H1 (cell line): Measurements from ENCODE around the gene B4GALT5. TPM values are rescaled to one million over a fixed set of nuclear protein-coding genes. Genes with fewer than 3 reads are reported as not detected.

Experiments used
- CTCF ChIA-PET: fragments of 300-600 bp; sonication (Branson Sonifier 250); formaldehyde crosslinking; loops from one replicate; lab custom pipeline; 2021; ENCODE audit not compliant: partially characterized antibody; lab: Charles Lee
- POLR2A ChIA-PET: fragments of 300-600 bp; sonication (Branson Sonifier 250); formaldehyde crosslinking; loops from one replicate; lab custom pipeline; 2021; ENCODE audit warnings: inconsistent platforms; ENCODE audit not compliant: partially characterized antibody; lab: Charles Lee
- DNase-seq, 2 experiments: peaks; one replicate each; pipeline versions ENCODE4 v3.0.0 to v3.0.0-alpha.2; 2010 to 2022; ENCODE audit warnings: low spot score in 2 of 2, low read depth in 1 of 2, mixed read lengths in 1 of 2
- FAIRE-seq: peaks from 2 replicates; lab custom pipeline; 2011; peaks lifted over from hg19 to GRCh38; lab: Jason Lieb, UNC
- H2AFZ ChIP-seq: 2 replicates; pipeline ENCODE4 v1.8.1; 2012; ENCODE audit warnings: low read length, inconsistent platforms
- H2AK5ac ChIP-seq: 2 replicates; pipeline ENCODE4 v1.6.1; 2013; ENCODE audit warnings: low read depth, low read length
- H2BK120ac ChIP-seq: replicated peaks from 2 replicates; pipeline ENCODE3; 2013; ENCODE audit warnings: low read depth, low read length, inconsistent platforms
- H2BK12ac ChIP-seq: 2 replicates; pipeline ENCODE4 v1.6.1; 2013; ENCODE audit warnings: low read depth, low read length
- H2BK15ac ChIP-seq: 2 replicates; pipeline ENCODE4 v1.6.1; 2013; ENCODE audit warnings: low read length
- H2BK20ac ChIP-seq: 2 replicates; pipeline ENCODE4 v1.6.1; 2013; ENCODE audit warnings: low read length
- H2BK5ac ChIP-seq: 2 replicates; pipeline ENCODE4 v1.6.1; 2013; ENCODE audit warnings: low read depth, low read length
- H3K14ac ChIP-seq: 2 replicates; pipeline ENCODE4 v1.6.1; 2013; ENCODE audit warnings: inconsistent platforms; ENCODE audit not compliant: insufficient read length
- H3K18ac ChIP-seq: 2 replicates; pipeline ENCODE4 v1.6.1; 2013; ENCODE audit warnings: low read length; ENCODE audit errors: extremely low read depth
- H3K23ac ChIP-seq: 2 replicates; pipeline ENCODE4 v1.6.1; 2013; ENCODE audit warnings: inconsistent platforms; ENCODE audit not compliant: insufficient read length
- H3K23me2 ChIP-seq: 2 replicates; pipeline ENCODE4 v1.6.1; 2013; ENCODE audit warnings: low read depth, low read length
- H3K27ac ChIP-seq: 2 replicates; pipeline ENCODE4 v1.6.1; 2011; ENCODE audit warnings: low read depth, low read length, inconsistent platforms
- H3K27me3 ChIP-seq, 4 experiments: replicated peaks in 1 of 4; 1 replicate in 1 of 4; 2 replicates in 3 of 4; pipeline versions ENCODE4 v1.6.1 to v1.8.1; 2011 to 2013; ENCODE audit warnings: low read length in 3 of 4, mild to moderate bottlenecking in 3 of 4, inconsistent platforms in 2 of 4, mixed read lengths in 2 of 4, moderate library complexity in 1 of 4; ENCODE audit not compliant: control insufficient read depth in 3 of 4, insufficient read depth in 3 of 4; ENCODE audit errors: extremely low read depth in 1 of 4
- H3K36me3 ChIP-seq, 4 experiments: 2 replicates each; pipeline versions ENCODE4 v1.6.1 to v1.8.1; 2011 to 2013; ENCODE audit warnings: mild to moderate bottlenecking in 4 of 4, low read length in 3 of 4, moderate library complexity in 2 of 4, control low read depth in 1 of 4, inconsistent platforms in 1 of 4; ENCODE audit not compliant: insufficient read depth in 4 of 4, control insufficient read depth in 2 of 4
- H3K4ac ChIP-seq: replicated peaks from 2 replicates; pipeline ENCODE3; 2013; ENCODE audit warnings: low read length, low read depth, mixed read lengths, inconsistent platforms; ENCODE audit not compliant: insufficient read length
- H3K4me1 ChIP-seq, 4 experiments: replicated peaks in 1 of 4; 1 replicate in 1 of 4; 2 replicates in 3 of 4; pipeline versions ENCODE4 v1.6.1 to v1.8.1; 2011 to 2013; ENCODE audit warnings: low read length in 3 of 4, inconsistent platforms in 2 of 4, mixed read lengths in 1 of 4; ENCODE audit not compliant: insufficient read depth in 4 of 4, control insufficient read depth in 3 of 4
- H3K4me2 ChIP-seq, 2 experiments: 2 replicates each; pipeline versions ENCODE4 v1.6.1 to v1.8.1; 2011 to 2013; ENCODE audit warnings: low read depth in 2 of 2, low read length in 2 of 2, control low read depth in 1 of 2, inconsistent platforms in 1 of 2, mild to moderate bottlenecking in 1 of 2; ENCODE audit not compliant: insufficient read depth in 1 of 2
- H3K4me3 ChIP-seq, 4 experiments: fragments of 200-600, 300-600 bp in 1 of 4; sonication (generic), shearing (Covaris generic), sonication (Bioruptor Twin) in 1 of 4; 2 replicates each; pipeline versions ENCODE4 v1.5.1 to v1.8.1; 2011 to 2016; ENCODE audit warnings: low read length in 4 of 4, low read depth in 3 of 4, control low read depth in 2 of 4, inconsistent platforms in 2 of 4, mild to moderate bottlenecking in 2 of 4, mixed read lengths in 1 of 4, moderate library complexity in 1 of 4; ENCODE audit not compliant: insufficient read depth in 2 of 4; ENCODE audit errors: extremely low read depth in 1 of 4
- H3K56ac ChIP-seq: replicated peaks from 2 replicates; pipeline ENCODE3; 2013; ENCODE audit warnings: low read depth, mild to moderate bottlenecking, mixed read lengths, low read length, inconsistent platforms; ENCODE audit not compliant: insufficient read length
- H3K79me1 ChIP-seq: 2 replicates; pipeline ENCODE4 v1.6.1; 2013; ENCODE audit warnings: low read depth, low read length, control low read depth
- H3K79me2 ChIP-seq, 2 experiments: 2 replicates each; pipeline versions ENCODE4 v1.6.1 to v1.8.1; 2012 to 2013; ENCODE audit warnings: low read length in 2 of 2, mild to moderate bottlenecking in 2 of 2, inconsistent platforms in 1 of 2; ENCODE audit not compliant: insufficient read depth in 2 of 2, control insufficient read depth in 1 of 2
- H3K9ac ChIP-seq, 4 experiments: replicated peaks in 1 of 4; 1 replicate in 1 of 4; 2 replicates in 3 of 4; pipeline versions ENCODE4 v1.6.1 to v1.8.1; 2011 to 2013; ENCODE audit warnings: low read depth in 3 of 4, low read length in 3 of 4, control low read depth in 2 of 4, mild to moderate bottlenecking in 2 of 4, moderate library complexity in 2 of 4, inconsistent platforms in 1 of 4; ENCODE audit errors: extremely low read depth in 1 of 4
- H3K9me3 ChIP-seq, 2 experiments: 2 replicates each; pipeline versions ENCODE4 v1.6.1 to v1.8.1; 2012 to 2013; ENCODE audit warnings: mild to moderate bottlenecking in 2 of 2, moderate library complexity in 2 of 2, control low read depth in 1 of 2, inconsistent platforms in 1 of 2, low read depth in 1 of 2, low read length in 1 of 2, mixed read lengths in 1 of 2; ENCODE audit not compliant: insufficient read depth in 2 of 2
- H4K20me1 ChIP-seq, 2 experiments: replicated peaks in 1 of 2; 2 replicates each; pipeline versions ENCODE3 to v1.8.1; 2011 to 2013; ENCODE audit warnings: inconsistent platforms in 2 of 2, low read length in 2 of 2, mild to moderate bottlenecking in 1 of 2; ENCODE audit not compliant: insufficient read depth in 2 of 2, control insufficient read depth in 1 of 2
- H4K5ac ChIP-seq: 2 replicates; pipeline ENCODE4 v1.6.1; 2013; ENCODE audit warnings: low read length, low read depth, mixed read lengths, inconsistent platforms; ENCODE audit not compliant: insufficient read length
- H4K8ac ChIP-seq: 2 replicates; pipeline ENCODE4 v1.8.0; 2013; ENCODE audit warnings: mild to moderate bottlenecking, moderate library complexity, low read length, inconsistent platforms; ENCODE audit not compliant: insufficient read depth; ENCODE audit errors: extremely low read depth
- H4K91ac ChIP-seq: replicated peaks from 2 replicates; pipeline ENCODE3; 2013; ENCODE audit warnings: low read length, mixed read lengths, inconsistent platforms; ENCODE audit not compliant: insufficient read length
- RAD21 ChIP-seq, 2 experiments: IDR thresholded peaks in 1 of 2; conservative IDR thresholded peaks in 1 of 2; 2 replicates each; pipeline ENCODE4 v1.6.1; 2011; ENCODE audit warnings: low read depth in 2 of 2, low read length in 2 of 2, improper control_type of control experiment in 1 of 2, inconsistent platforms in 1 of 2, mild to moderate bottlenecking in 1 of 2, moderate library complexity in 1 of 2
- WGBS, 2 experiments: shearing (Covaris generic) in 1 of 2; methylation state at CpG; one replicate each; pipeline versions ENCODE4 v1.1.6 to v1.1.7; 2013 to 2015; ENCODE audit warnings: low lambda C conversion rate in 2 of 2, mixed read lengths in 2 of 2, inconsistent platforms in 1 of 2, low coverage in 1 of 2, missing lambda C conversion rate in 1 of 2; ENCODE audit not compliant: insufficient replicate concordance in 2 of 2, insufficient coverage in 1 of 2, insufficient read length in 1 of 2; ENCODE audit errors: extremely low coverage in 1 of 2, missing lambda C conversion rate in 1 of 2; 5-methylcytosine and 5-hydroxymethylcytosine counted together
- polyA plus RNA-seq, 7 experiments: library from polyadenylated mRNA; depleted of rRNA in 3 of 7; stranded (reverse) in 5 of 7; unstranded in 2 of 7; fragments of >200 nt in 5 of 7; fragments of 200-250 nt in 2 of 7; gene quantifications; 1 replicate in 5 of 7; 2 replicates in 1 of 7; 4 replicates in 1 of 7; pipeline versions ENCODE4 v1.2.1 to v1.2.3, GENCODE V29; 2011 to 2013; ENCODE audit warnings: missing spikeins in 2 of 7, mixed read lengths in 2 of 7
- total RNA-seq: library from RNA; stranded (reverse); fragmentation: NEBNext Ultra II Directional; extraction: Animal tissue kit (Norgen Biotek cat#: 25700); gene quantifications from 2 replicates; pipeline ENCODE4 v1.2.1, GENCODE V29; 2021

B4GALT5 gene
- total and polyA plus RNA-seq, 2 of the 8 experiments (the other 6 are each of a cell fraction or from before 2014, with no cell fraction given) = 46.5 to 75.4 TPM

DNA sequence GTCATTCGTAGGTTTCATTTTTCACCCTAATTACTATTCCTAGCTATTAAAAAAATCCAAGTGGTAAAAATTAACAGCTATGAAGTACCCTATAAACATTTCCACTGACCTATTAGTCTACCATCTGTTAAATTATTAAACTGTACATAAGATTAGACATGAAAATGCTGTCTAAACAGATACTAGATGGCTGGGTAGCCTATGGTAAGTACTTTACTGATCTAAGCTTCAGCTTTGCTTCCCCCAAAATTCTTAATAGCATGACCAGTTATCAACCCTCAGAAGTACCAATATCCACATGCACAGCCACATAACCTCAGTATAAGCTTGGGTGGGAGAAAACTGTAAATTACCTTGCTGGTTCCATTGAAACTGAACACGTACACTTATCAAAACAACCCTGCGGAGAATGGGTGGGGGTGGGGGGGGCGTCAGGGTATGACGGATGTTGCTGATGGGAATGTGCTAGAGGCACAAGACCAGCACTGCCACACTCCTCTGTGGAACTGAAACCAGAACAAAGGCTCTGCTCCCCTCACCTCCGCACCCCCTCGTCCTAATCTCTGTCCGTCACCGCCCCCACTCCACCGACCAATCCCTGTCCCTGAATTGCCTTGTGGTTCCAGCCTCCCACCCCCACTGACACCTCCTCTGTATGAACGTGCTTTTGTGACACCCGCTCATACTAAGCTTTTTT lies 45.3 kb downstream of the B4GALT5 start:
- Histone ChIP-seq H2AK5ac (no peak overlapping the region), H3K36me3 (no peaks in the 10 kb centered on the region), H3K79me1 (peaks cover 7% of the 10 kb centered on the region), H3K23ac (no peak overlapping the region), H2AFZ (no peak overlapping the region), H3K79me2 (peaks cover 15 to 98% of the 10 kb centered on the region in 2 experiments), H4K20me1 (peaks cover 19 to 27% of the 10 kb centered on the region in 2 experiments), H2BK12ac (no peak overlapping the region), H3K18ac (no peak overlapping the region), H4K5ac (no peak overlapping the region), H3K14ac (no peak overlapping the region), H3K9ac (no peak overlapping the region), H2BK20ac (no peak overlapping the region), H3K4ac (no peak overlapping the region), H3K4me1 (peaks cover 0 to 5% (median 5%) of the 10 kb centered on the region in 4 experiments; a peak in 5 of 7 replicates), H3K27ac (no peak overlapping the region), H3K23me2 (no peaks in the 10 kb centered on the region; the same call in 1 of the 2 replicates), H2BK15ac (no peak overlapping the region), H3K56ac (no peak overlapping the region), H2BK120ac (no peak overlapping the region), H4K91ac (no peak overlapping the region), H3K4me3 (no peak overlapping the region), H3K27me3 (no peaks in the 10 kb centered on the region), H4K8ac (peak overlapping the region; percentile 31; the same call in 1 of the 2 replicates), H2BK5ac (no peak overlapping the region; the same call in 1 of the 2 replicates), H3K4me2 (no peak overlapping the region; a peak in 1 of 4 replicates), H3K9me3 (no peaks in the 10 kb centered on the region)
- 86% methylated on average over 12 of the region's 12 CpGs; no CpG with 5 or more reads in 1 of the 2 experiments for WGBS, 2 experiments
- DNase-seq (no peak), FAIRE-seq (no peak)
- CTCF ChIA-PET = interaction anchor here (1.0 to 2.2 kb wide), 4 partner anchors 25 to 220 kb away, joined by 3 to 8 read pairs (median 4); no protein-coding TSS in a partner anchor
- POLR2A ChIA-PET = interaction anchor here (0.6 to 1.8 kb wide), 6 partner anchors 10 to 87 kb away, joined by 3 to 5 read pairs (median 4); no protein-coding TSS in a partner anchor
- no peak for TF ChIP-seq RAD21 (IDR thresholded peaks at IDR 0.05 in 1 of 2, conservative IDR thresholded peaks at IDR 0.05 in 1 of 2; ENCODE audit: low read depth in 2 of 2, low read length in 2 of 2)
- TF ChIP-seq, all 59 proteins: peak for 0
